Stomach (tissue), 4 donors: ENCODE results near the gene SLC25A13.

Experiments
- POLR2A ChIP-seq, 4 donors: fragments of 450-650 bp; IDR thresholded peaks; one replicate each; pipeline ENCODE4 v1.6.1; 2016; ENCODE audit warnings: antibody characterized with exemption in 4 of 4, control low read depth in 2 of 4, mild to moderate bottlenecking in 1 of 4, moderate library complexity in 1 of 4
- POLR2AphosphoS5 ChIP-seq, 3 donors: sonication (generic); formaldehyde crosslinking; IDR thresholded peaks; one replicate each; pipeline ENCODE4 v1.6.1; 2016; ENCODE audit warnings: antibody characterized with exemption in 3 of 3
- TF ChIP-seq, protein P1 (sequence below), 7 experiments: fragments of 450-650 bp in 4 of 7; fragments of 200-600 bp in 3 of 7; sonication (generic) in 3 of 7; IDR thresholded peaks; one replicate each; pipeline ENCODE4 v1.5.1; 2016 to 2019; ENCODE audit warnings: antibody characterized with exemption in 7 of 7, control low read depth in 2 of 7, mild to moderate bottlenecking in 1 of 7

DNA sequence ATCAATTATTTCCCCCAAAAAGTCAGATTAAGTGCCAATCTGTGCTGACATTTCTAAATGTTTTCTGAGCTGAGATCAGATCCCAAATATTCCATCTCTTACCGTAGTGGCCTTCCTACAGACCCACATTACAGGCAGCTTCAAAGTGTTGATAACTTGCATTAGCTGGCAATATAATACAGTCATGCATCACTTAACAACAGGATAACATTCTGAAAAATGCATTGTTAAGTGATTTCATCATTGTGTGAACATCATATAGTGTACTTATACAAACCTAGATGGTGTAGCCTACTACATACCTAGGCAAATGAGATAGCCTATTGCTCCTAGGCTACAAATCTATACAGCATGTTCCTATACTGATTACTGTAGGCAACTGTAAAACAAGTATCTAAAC is 22.4 kb downstream of the SLC25A13 start:
- TF ChIP-seq, protein P1, sequence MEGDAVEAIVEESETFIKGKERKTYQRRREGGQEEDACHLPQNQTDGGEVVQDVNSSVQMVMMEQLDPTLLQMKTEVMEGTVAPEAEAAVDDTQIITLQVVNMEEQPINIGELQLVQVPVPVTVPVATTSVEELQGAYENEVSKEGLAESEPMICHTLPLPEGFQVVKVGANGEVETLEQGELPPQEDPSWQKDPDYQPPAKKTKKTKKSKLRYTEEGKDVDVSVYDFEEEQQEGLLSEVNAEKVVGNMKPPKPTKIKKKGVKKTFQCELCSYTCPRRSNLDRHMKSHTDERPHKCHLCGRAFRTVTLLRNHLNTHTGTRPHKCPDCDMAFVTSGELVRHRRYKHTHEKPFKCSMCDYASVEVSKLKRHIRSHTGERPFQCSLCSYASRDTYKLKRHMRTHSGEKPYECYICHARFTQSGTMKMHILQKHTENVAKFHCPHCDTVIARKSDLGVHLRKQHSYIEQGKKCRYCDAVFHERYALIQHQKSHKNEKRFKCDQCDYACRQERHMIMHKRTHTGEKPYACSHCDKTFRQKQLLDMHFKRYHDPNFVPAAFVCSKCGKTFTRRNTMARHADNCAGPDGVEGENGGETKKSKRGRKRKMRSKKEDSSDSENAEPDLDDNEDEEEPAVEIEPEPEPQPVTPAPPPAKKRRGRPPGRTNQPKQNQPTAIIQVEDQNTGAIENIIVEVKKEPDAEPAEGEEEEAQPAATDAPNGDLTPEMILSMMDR (IDR thresholded peaks at IDR 0.05) = no peak
- TF ChIP-seq POLR2A (IDR thresholded peaks at IDR 0.05) = no peak
- no peak for TF ChIP-seq POLR2AphosphoS5 (IDR thresholded peaks at IDR 0.05)
